GM21717 (cell line): Measurements from ENCODE around the gene ZFAND2A.
"Not testable (repeated sequence)": the region's sequence is repeated elsewhere in the genome, so short reads cannot be mapped to it uniquely, and the experiment has no call there.

Experiments
- ATAC-seq: cut with Tn5 transposase; IDR thresholded peaks from one replicate; pipeline ENCODE4 v1.9.1; 2021; ENCODE audit warnings: mild to moderate bottlenecking, moderate library complexity; ENCODE audit not compliant: unreplicated experiment

Gene ZFAND2A

DNA sequence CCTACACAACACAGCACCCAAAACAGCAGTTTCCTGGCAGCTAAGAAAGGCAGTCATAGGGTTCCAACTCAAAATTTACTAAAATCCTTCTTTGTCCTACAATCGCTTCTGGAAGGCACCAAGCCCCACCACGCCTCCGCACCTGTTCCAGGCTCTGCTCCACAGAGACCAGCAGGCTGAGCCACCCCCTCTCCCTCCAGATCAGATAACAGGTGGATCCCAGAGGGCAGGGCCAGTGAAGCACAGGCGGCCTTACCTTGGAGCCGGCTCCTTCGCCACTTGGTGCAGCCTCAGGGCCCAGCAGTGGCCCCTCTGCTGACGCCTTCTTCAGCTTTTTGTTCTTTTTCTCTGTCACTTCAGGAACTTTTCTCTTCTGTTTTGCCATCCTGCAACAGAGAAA lies 33.0 kb downstream of the ZFAND2A start:
- no peak for ATAC-seq

DNA sequence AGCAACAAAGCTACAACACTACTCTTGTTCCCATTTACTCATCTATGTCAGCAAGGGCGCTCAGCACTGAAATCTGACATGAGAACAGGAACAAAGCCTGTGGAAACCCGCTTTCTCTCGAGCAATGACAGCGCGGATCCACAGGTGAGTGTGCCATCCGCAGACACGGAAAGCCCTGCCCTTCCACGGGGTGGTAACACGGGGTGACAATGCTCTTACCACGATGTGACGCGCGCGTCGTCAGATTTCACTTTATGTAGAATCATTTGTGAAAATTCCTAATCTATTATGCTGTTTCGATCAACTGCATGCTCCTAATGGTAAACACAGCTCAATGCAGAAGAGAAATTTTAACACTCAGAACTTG lies 34.4 kb downstream of the ZFAND2A start:
- no peak for ATAC-seq

DNA sequence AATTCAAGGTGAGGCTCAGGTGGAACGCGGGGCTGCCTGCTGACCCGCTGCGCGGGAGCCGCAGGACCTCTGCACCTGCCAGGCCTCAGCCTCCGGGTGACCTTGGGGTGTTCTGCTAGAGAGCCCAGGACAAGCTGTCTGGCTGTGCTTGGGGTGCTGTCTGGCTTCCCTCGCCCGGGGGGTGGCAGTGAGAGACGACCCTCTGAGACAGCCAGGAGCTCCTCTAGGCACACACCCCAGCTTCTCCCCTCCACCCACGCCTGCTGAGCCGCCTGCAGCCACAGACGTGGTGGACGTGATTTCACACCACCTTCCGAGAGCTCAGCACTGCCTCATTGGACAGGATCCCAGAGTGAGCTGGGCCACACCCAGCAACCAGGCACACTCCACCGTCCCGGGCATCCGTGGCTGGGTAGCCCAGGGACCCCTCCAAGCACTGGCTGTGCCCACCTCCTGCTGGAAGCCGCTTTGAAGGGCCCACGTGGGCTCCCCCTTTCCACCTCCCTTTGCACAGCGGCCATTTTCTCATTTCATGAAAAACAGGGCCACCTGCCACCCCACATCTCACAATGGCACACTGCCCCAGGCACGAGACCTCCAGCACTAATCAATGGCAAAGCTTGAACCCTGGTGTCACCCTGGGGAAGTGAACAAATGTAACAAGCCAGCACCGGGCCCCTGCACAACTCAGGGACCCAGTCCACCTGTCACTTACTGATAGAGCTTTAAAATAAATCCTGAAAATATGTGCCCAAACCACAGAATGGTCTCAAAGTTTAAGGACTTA lies 35.0 kb downstream of the ZFAND2A start:
- ATAC-seq: no peak

DNA sequence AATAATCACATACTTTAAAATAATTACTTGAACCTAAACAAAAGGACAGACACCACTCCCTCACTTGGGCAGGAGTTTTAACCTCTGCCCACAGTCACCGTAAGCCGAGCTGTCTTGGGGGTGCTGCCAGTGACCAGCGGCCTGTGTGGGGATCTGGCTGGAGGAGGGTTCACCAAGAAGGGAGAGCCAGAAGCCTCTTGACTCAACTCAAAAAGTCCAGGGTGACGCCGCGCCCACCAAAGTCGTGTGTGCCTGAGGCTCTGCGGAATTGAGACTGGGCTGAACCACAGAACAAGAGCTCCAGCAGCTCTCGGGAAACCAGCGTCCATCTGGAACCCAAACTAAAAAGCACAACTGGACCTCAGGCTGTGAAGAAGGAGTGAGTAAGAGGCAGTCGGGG lies 35.8 kb downstream of the ZFAND2A start:
- ATAC-seq: no peak

DNA sequence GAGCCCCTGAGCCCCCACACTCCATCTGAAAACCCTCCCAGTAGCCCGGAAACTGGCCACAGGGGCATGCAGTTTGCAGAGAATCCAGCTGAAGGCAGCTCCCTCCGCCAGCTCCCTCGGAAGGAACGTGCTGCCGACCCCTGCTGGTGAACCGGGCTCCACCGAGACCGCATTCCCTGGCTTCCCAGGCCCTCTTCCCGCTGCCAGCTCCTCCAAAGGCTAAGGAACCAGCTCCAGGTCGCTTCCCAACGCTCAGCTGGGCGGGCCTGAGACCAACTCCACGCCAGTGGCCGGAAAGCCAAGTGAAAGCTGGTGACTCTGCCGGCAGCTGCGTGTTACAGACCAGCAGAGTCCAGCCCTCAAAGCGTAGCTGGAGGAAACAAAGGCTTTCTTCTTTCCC lies 36.3 kb downstream of the ZFAND2A start:
- ATAC-seq: no peak

DNA sequence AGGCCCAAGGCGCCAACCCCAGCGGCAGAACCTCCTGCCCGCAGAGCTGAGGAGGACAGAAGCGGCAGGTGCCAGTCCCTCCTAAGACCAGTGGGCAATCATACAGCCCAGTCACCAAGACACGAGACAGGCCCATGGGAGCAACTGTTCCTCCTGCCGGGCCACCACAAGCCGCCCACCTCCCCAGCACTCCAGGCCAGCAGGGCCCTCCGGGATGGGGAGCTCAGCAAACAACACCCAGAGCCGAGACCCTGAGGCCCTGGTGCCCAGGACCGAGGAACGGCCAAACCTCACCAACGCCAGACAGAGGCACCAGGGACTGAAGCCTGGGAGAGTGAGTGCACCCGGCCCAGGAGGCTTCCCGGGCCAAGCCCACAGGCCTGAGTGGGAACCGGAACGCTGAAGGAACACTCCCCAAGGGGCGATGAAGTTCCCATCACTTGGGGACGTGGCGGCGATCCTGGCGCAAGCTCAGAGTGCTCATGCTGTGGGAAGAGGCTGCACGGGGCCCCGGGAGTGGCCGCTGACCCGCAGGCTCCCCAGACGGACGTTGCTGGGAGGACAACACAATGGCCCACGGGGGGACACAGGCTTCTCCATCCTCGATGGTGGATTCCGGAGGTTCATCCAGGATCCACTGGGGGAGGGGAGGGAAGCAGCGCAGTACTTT lies 37.0 kb downstream of the ZFAND2A start:
- ATAC-seq: no peak

DNA sequence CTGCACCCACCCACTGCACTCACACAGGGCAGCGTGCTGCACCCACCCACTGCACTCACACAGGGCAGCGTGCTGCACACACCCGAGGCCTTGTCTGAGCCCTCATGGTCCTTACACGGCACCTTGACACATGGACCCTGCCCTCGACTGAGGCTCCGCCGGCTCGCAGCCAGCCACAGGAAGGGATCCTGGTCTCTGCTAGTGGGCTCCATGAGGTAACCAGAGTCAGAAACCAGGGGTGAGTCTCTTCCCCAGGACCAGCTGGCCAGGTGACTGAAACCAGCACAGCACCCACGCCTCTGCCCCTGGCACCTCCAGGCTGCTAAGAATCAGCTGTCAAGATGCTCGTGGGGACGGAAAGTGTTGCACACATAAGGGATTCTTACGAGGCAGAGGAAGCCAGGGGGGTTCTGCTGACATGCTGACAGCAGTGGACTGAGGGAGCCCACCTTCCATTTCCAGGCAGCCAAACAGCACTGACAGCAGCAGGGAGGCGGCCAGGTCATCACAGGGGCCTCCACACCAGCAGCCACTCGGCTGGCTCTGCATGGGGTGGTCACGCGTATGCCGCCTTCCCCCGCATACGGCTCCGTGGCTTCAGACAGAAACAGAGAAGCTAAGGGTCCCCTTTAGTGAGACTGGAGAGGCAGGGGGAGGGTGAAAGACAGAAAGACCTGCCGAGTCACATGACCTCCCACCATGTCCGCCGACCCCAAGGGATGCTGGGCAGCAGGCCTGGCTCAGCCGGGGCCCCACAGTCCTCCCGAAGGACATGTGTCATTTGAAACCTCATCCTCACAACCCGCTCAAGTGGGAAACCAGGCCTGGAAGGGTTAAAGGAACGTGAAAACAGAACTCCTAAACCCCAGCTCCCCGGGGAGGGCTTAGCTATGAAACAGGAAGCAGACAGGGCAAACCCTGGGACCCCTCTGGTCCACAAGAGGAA lies 37.8 kb downstream of the ZFAND2A start:
- ATAC-seq: no peak

DNA sequence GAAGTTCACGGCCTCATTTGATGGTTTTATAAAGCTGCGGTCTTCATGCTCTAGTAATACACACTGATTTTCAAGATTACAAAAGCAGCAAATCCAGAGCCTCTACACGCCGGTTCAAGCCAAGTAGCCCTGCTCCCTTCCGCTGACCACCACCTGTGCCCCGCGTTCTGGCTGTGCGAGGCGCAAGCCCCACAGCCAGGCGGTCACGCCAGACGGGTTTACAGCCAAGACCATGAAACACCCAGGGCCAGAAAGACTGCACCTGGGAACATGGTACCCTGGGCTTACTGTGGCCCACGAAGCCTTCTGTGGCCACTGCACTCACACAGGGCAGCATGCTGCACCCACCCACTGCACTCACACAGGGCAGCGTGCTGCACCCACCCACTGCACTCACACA lies 38.5 kb downstream of the ZFAND2A start:
- no peak for ATAC-seq

DNA sequence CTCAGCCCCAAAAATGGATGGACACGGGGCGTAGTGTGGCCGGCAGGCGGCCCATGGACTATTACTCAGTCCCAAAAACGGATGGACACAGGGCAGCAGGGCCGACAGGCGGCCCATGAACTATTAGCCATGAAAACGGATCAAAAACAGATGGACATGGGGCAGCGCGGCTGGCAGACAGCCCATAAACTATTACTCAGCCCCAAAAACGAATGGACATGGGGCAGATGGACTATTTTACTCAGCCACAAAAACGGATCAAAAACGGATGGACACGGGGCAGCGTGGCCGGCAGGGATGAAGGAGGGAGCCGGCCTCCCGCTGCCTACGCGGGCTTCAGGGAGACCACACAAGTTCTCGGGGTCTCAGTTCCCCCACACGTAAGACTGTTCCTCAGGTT lies 39.2 kb downstream of the ZFAND2A start:
- no peak for ATAC-seq

DNA sequence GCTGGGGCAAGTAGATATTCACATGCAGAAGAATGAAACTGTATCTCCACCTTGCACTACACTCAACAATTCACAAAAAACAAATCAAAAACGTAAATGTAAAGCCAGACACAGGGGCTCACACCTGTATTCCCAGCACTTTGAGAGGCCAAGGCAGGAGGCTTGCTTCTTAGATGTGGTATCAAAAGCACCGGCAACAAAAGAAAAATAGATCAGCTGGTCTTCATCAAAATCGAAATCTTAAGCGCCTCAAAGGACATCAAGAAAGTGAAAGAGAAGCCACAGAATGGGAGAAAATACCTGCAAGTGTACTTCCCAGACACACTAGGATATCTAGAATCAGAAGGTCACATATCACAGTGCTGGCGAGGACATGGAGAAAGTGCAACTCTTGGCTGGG lies 40.8 kb downstream of the ZFAND2A start:
- no peak for ATAC-seq

DNA sequence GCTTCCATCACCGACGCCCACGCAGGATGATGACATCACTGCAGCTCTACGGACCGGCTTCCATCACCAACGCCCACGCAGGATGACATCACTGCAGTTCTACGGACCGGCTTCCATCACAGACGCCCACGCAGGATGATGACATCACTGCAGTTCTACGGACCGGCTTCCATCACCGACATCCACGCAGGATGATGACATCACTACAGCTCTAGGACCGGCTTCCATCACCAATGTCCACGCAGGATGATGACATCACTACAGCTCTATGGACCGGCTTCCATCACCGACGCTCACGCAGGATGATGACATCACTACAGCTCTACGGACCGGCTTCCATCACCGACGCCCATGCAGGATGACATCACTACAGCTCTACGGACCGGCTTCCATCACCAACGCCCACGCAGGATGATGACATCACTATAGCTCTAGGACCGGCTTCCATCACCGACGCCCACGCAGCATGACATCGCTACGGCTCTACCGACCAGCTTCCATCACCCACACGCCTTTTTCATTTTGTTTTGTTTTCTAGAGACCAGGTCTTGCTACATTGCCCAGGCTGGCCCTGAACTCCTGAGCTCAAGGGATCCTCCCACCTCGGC lies 42.6 kb downstream of the ZFAND2A start:
- ATAC-seq: no peak

DNA sequence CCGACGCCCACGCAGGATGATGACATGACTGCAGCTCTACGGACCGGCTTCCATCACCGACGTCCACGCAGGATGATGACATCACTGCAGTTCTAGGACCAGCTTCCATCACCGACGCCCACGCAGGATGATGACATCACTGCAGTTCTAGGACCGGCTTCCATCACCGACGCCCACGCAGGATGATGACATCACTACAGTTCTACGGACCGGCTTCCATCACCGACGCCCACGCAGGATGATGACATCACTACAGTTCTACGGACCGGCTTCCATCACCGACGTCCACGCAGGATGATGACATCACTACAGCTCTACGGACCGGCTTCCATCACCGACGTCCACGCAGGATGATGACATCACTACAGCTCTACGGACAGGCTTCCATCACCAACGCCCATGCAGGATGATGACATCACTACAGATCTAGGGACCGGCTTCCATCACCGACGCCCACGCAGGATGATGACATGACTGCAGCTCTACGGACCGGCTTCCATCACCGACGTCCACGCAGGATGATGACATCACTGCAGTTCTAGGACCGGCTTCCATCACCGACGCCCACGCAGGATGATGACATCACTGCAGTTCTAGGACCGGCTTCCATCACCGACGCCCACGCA lies 43.5 kb downstream of the ZFAND2A start:
- not testable (repeated sequence) for ATAC-seq

DNA sequence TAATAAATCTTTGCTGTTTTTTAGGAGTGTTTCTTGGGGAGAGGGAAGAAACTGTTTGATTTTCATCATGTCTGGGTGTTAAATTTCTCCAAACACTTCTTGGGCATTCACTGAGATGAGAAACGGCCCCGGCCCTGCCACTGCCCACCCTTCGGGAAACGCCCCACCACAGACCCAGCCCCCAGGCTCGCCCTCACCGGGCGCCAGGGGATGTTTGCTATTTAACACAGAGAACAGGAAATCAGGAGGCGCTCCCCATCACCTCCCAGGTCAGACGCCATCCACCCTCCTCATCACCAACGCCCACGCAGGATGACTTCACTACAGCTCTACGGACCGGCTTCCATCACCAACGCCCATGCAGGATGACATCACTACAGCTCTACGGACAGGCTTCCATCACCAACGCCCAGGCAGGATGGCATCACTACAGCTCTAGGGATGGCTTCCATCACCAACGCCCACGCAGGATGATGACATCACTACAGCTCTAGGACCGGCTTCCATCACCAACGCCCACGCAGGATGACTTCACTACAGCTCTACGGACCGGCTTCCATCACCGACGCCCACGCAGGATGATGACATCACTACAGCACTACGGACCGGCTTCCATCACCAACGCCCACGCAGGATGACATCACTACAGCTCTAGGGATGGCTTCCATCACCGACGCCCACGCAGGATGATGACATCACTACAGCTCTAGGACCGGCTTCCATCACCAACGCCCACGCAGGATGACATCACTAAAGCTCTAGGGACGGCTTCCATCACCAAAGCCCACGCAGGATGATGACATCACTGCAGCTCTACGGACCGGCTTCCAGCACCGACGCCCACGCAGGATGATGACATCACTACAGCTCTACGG lies 44.6 kb downstream of the ZFAND2A start:
- not testable (repeated sequence) for ATAC-seq

DNA sequence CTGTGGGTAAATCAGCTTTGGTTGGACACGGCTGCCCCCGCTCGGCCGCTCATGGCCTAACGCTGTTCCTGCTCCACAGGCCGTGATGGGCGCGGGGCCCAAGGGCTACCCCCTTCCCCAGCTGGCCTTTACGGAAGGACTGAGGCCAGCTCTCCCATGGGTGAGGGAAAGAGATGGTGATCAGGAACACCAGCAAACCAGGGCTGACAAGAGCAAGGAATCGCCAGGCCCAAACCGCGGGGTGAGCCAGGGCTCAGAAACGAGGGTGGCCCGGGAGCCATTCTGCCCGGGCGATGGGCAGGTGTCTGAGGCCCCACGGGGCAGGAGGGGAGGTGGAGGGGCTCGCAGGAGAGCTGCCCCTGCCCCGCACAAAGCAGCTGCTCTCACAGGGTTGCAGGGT lies 45.5 kb downstream of the ZFAND2A start:
- no peak for ATAC-seq

DNA sequence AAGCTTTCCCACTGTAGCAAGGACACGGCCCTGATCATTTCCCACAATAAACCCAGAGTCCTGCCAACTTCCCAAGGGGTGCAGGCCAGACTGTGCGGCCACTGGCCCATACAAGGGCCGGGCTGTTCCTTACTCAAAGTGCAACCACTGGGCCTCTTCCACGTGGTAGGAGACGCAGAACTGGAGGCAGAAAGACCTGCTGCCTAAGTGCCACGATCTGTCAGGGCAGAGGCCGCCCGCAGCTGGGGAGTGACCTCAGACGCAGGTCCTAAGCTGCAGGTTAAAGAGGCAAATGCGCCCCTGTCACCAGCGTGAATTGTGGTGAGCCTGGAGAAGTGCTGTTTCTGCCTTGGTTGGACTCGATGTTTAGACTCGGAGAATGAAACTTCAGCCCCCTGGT lies 45.9 kb downstream of the ZFAND2A start:
- no peak for ATAC-seq

DNA sequence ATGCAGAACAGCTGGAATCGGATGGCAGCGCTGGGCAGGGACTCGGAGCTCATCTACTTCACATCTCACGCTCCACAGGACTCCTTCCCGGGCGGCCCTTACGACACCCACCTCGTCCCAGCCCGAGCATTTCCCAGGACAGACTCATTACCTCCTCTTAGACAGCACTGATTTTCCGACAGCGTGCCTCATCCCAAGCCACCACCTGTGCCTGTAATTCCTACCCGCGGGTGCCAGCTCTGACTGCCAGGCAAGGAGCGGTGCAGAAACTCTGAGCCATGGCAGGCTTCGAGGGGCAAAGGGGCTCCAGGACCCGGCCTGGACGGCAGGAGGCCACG lies 46.5 kb downstream of the ZFAND2A start:
- no peak for ATAC-seq

DNA sequence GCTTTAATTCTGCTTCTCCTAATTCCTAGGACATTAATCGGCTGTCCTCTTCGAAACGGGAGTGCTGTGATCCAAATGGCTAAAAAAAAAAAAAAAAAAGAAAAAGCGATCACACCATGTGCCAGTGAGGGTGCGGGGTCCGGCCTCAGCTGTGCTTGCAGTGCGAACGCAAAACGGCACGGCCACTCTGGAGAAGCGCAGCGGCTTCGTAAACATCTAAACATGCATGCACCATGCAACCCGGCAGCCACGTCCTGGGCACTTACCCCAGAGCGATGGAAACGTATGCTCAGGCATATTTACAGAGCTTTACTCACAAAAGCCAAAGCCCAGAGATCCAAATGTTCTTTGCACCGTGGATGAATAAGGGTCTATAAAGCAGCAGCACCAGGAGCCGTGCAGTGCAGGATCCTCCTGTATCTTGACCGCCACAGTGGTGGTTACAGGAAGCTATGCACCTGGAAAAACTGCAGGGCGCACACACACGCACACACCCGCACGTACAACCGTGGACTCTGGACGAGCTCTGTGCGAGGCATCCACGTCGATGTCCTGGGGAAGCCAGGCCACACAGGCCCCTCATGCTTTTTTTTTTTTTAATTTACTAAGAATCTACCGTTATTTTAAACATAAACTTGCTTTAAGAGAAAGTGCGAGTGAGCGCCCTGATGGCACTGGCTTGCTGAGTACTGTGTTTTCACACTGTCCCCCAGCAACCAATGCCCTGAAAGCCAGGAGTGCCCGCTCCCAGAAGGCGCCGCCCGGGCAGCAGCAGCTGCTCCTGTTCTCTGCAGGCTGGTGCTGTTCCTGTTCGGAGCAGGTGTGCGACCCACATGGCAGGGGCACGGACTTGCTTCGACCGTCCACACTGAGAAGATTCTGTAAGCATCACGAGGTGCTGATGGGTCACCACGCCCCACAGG lies 47.1 kb downstream of the ZFAND2A start:
- no peak for ATAC-seq

DNA sequence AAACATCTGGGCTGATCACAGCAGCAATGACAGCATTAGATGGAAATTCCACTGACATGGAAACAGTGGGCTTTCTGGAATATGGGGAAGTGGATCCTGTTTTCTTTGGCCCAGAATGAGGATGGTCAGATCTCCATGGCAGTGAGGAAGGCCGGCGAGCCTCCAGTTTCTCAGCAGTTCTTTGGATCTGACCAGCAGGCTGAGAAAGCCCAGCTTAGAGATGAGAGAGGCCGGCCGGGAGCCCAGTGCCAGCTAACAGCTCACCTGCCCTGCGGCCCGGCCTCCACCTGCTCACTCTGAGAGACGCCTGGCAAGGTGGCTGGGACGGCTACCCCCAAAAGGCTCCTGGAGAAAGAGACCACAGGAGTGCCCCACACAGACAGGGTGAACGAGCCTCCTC lies 47.9 kb downstream of the ZFAND2A start:
- ATAC-seq: no peak

DNA sequence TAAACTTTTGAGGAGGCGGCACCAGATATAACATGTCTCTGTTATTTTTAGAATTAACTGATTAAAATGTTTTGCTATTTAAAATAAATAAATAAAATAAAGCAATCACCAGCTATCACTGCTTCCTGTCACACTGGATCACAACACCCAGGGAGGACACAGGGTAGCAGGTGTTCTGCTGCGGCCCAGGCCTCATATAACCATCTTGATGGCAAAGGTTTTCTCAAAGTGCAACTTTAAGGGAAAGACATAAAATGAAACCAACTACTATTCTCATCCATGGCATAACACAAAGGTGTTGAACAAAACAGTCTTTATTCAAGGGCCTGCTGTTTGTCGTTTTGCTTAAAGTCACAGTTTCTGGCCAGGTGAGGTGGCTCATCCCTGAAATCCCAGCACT lies 48.8 kb downstream of the ZFAND2A start:
- no peak for ATAC-seq
